A673 (cell line): Measurements from ENCODE around the gene CD4. TPM values are rescaled to one million over a fixed set of nuclear protein-coding genes. Genes with fewer than 3 reads are reported as not detected.

Experiments used
- BruUV-seq: library from RNA; stranded (reverse); fragments of 400-500 nt; replicated peaks from 2 replicates; lab custom pipeline; 2021; lab: Mats Ljungman, UMichigan
- CTCF ChIA-PET: fragments of 300-600 bp; sonication (Branson Sonifier 250); formaldehyde crosslinking; loops from one replicate; lab custom pipeline; 2022; ENCODE audit warnings: antibody characterized with exemption; lab: Charles Lee
- POLR2A ChIA-PET: fragments of 300-600 bp; sonication (Branson Sonifier 250); formaldehyde crosslinking; loops from one replicate; lab custom pipeline; 2022; ENCODE audit warnings: antibody characterized with exemption; ENCODE audit not compliant: low non-redundant PET; lab: Charles Lee
- DNase-seq: peaks from one replicate; pipeline ENCODE4 v3.0.0-alpha.2; 2015; ENCODE audit warnings: low spot score
- H3K27ac ChIP-seq: fragments of 200-600 bp; sonication (generic); 2 replicates; pipeline ENCODE4 v1.5.1; 2016; ENCODE audit warnings: mixed run types, low read depth, mild to moderate bottlenecking, mixed read lengths, antibody characterized with exemption, low read length; ENCODE audit not compliant: poor library complexity, severe bottlenecking
- H3K27me3 ChIP-seq: fragments of 200-600 bp; sonication (generic); replicated peaks from 2 replicates; pipeline ENCODE4 v1.6.1; 2017; ENCODE audit warnings: mixed run types, low read depth, mild to moderate bottlenecking, mixed read lengths, antibody characterized with exemption, low read length; ENCODE audit not compliant: insufficient read depth, poor library complexity
- H3K36me3 ChIP-seq: fragments of 200-600 bp; sonication (generic); 2 replicates; pipeline ENCODE4 v1.6.1; 2016; ENCODE audit warnings: mixed run types, mild to moderate bottlenecking, mixed read lengths, antibody characterized with exemption, low read length; ENCODE audit not compliant: insufficient read depth, poor library complexity, severe bottlenecking
- H3K4me1 ChIP-seq: fragments of 200-600 bp; sonication (generic); 2 replicates; pipeline ENCODE4 v1.6.1; 2017; ENCODE audit warnings: mixed run types, mild to moderate bottlenecking, mixed read lengths, antibody characterized with exemption, low read length; ENCODE audit not compliant: insufficient read depth, poor library complexity, severe bottlenecking
- H3K4me3 ChIP-seq: fragments of 200-600 bp; sonication (generic); 2 replicates; pipeline ENCODE4 v1.5.1; 2016; ENCODE audit warnings: low read depth, mixed run types, mild to moderate bottlenecking, mixed read lengths, low read length; ENCODE audit not compliant: poor library complexity, severe bottlenecking
- H3K9me3 ChIP-seq: fragments of 200-600 bp; sonication (generic); 2 replicates; pipeline ENCODE4 v1.6.1; 2016; ENCODE audit warnings: mixed run types, low read depth, mild to moderate bottlenecking, mixed read lengths, antibody characterized with exemption, low read length; ENCODE audit not compliant: poor library complexity, severe bottlenecking
- EZH2 ChIP-seq: fragments of 200-600 bp; sonication (generic); IDR thresholded peaks from 2 replicates; pipeline ENCODE4 v1.6.1; 2017; ENCODE audit warnings: borderline replicate concordance, low read depth, mild to moderate bottlenecking, mixed read lengths, antibody characterized with exemption, low read length; ENCODE audit not compliant: poor library complexity, severe bottlenecking
- intact Hi-C: fragments of 100-400 bp; cut with micrococcal nuclease; formaldehyde crosslinking; loops from one replicate; pipeline ENCODE4 v1.10.0; 2022; ENCODE audit not compliant: unreplicated experiment
- total RNA-seq: library from RNA; stranded (reverse); gene quantifications from 2 replicates; pipeline ENCODE4 v1.2.3, GENCODE V29; 2021
- TF ChIP-seq, protein P1 (sequence below): fragments of 300-800, 200-600 bp; sonication (generic); conservative IDR thresholded peaks from 2 replicates; pipeline ENCODE4 v1.5.1; 2017; ENCODE audit warnings: low read depth, mild to moderate bottlenecking, antibody characterized with exemption, low read length, moderate library complexity, mixed read lengths

Gene CD4
- total RNA-seq, 1 experiment from 2014 or later: not detected

DNA sequence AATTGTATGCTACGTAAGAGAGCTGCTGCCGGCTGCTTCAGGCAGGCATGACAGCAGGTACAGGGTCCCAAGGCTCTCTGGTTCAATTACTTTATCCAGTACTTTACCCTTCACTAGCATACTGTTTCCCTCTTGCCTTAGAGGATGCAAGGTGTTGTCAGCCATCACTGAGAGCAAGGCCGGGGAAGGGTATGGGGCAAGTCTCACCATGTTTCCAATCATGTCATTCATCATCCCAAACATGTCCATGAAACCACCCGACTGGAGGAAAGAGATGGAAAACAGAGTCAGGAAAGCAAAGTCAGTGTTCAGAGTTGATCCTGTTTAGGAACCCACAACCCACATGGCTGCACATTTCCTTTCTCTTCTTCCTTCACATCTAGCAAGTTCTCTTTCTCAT lies 38.8 kb upstream of the CD4 start:
- peaks cover 18% of the 10 kb centered on the region for H3K4me1 ChIP-seq
- TF ChIP-seq EZH2: no peak
- TF ChIP-seq, protein P1, sequence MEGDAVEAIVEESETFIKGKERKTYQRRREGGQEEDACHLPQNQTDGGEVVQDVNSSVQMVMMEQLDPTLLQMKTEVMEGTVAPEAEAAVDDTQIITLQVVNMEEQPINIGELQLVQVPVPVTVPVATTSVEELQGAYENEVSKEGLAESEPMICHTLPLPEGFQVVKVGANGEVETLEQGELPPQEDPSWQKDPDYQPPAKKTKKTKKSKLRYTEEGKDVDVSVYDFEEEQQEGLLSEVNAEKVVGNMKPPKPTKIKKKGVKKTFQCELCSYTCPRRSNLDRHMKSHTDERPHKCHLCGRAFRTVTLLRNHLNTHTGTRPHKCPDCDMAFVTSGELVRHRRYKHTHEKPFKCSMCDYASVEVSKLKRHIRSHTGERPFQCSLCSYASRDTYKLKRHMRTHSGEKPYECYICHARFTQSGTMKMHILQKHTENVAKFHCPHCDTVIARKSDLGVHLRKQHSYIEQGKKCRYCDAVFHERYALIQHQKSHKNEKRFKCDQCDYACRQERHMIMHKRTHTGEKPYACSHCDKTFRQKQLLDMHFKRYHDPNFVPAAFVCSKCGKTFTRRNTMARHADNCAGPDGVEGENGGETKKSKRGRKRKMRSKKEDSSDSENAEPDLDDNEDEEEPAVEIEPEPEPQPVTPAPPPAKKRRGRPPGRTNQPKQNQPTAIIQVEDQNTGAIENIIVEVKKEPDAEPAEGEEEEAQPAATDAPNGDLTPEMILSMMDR: no peak
- no peak for DNase-seq
- no peaks in the 10 kb centered on the region for H3K9me3 ChIP-seq
- peaks cover 62% of the 10 kb centered on the region for H3K36me3 ChIP-seq
- ChIA-PET POLR2A (no interaction called here), CTCF (no interaction called here)
- H3K4me3 ChIP-seq: no peak overlapping the region
- BruUV-seq: no TSS peak
- no peaks in the 10 kb centered on the region for H3K27me3 ChIP-seq
- no peak overlapping the region for H3K27ac ChIP-seq
- intact Hi-C loops: loop anchor here (5.0 kb wide), 1 partner anchor 187 kb away; no protein-coding TSS in a partner anchor

DNA sequence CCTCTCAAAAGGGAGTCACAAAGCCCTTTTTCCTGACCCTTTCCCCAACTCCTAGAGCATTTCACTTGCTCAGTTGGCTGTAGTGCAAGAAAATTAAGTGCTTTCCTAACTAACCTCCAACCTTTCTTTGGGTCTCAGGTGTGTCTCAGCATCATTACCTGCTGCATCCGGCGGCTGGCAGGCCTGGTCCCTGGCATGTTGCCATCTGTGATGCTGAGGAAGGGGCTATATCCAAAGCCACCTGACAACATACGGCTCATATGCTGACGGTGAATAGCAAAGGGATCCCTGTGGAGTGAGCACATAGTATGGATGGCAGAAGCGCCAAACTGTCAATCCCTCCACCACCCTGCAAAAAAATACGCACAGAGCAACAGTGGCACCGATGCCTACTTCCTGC lies 37.6 kb upstream of the CD4 start:
- no peak for DNase-seq
- peaks cover 18% of the 10 kb centered on the region for H3K4me1 ChIP-seq
- TF ChIP-seq EZH2: no peak
- TF ChIP-seq, protein P1: no peak
- POLR2A ChIA-PET: interaction anchor here (0.7 kb wide), 1 partner anchor 148 kb away, joined by 7 read pairs; no protein-coding TSS in a partner anchor
- intact Hi-C loops: loop anchor here (2.0 to 5.0 kb wide), 2 partner anchors 15 to 186 kb away; partner anchors contain the start of gene PTMS
- no peaks in the 10 kb centered on the region for H3K27me3 ChIP-seq
- BruUV-seq: no TSS peak
- no peaks in the 10 kb centered on the region for H3K9me3 ChIP-seq
- CTCF ChIA-PET: interaction anchor here (0.5 to 2.5 kb wide), 4 partner anchors 14 to 76 kb away, joined by 3 to 21 read pairs (median 4); partner anchors contain the start of genes GPR162, PTMS and ZNF384
- H3K27ac ChIP-seq: peak overlapping the region; percentile 99
- H3K4me3 ChIP-seq: peak overlapping the region; percentile 100
- peaks cover 54% of the 10 kb centered on the region for H3K36me3 ChIP-seq

DNA sequence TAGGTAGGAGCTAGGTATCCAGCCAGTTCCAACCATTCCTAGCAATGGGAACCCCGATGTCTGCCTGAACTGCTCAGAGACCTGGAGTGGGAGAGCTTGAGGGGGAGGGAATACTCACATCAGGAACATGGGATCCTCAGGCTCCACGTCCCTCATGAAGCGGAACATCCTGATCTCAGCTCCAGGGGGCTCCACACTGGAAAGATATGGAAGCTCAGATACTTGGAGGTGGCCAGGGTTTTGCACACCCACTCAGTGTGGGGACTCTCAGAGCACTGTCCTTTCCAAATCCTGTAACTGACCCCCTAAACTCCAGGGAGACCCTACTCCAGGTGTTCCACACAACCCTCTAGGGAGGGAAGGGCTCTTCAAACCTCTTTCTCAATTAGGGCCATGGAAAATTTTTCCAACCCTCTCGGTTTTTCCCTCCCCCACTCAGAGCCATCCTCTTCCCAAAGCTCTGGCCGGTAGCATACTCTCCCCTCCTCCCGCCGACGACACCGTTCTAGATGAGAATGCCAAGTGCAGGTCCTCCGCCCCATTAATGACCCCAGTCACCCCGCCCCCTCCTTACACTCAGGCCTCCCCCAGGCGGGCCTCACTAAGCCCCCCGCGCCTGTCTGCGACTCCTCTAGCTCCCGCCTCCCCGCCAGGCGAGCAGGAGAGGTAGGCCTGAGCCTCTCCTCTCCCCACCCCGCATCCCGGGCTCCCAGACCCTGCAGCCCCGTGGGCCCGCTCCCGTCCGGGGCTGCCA lies 37.0 kb upstream of the CD4 start:
- peak overlapping the region; percentile 99 for H3K27ac ChIP-seq
- BruUV-seq: TSS peak; percentile 25
- H3K4me3 ChIP-seq: peak overlapping the region; percentile 100
- POLR2A ChIA-PET: interaction anchor here (1.4 kb wide), 1 partner anchor 13 kb away, joined by 6 read pairs; no protein-coding TSS in a partner anchor
- no peaks in the 10 kb centered on the region for H3K27me3 ChIP-seq
- H3K9me3 ChIP-seq: no peaks in the 10 kb centered on the region
- intact Hi-C loops: loop anchor here (2.0 to 5.0 kb wide), 2 partner anchors 14 to 185 kb away; partner anchors contain the start of gene PTMS
- DNase-seq: peak; percentile 55
- CTCF ChIA-PET: interaction anchor here (0.5 to 2.5 kb wide), 7 partner anchors 14 to 91 kb away, joined by 3 to 21 read pairs (median 5); partner anchors contain the start of genes GPR162, PTMS and ZNF384
- H3K4me1 ChIP-seq: peaks cover 18% of the 10 kb centered on the region
- peaks cover 48% of the 10 kb centered on the region for H3K36me3 ChIP-seq
- TF ChIP-seq, protein P1: peak; percentile 48
- TF ChIP-seq EZH2: no peak
